GM18526 (cell line): Measurements from ENCODE around the gene UPP2.

Experiments
- POLR2A ChIP-seq: IDR thresholded peaks from 3 replicates; pipeline ENCODE4 v1.6.1; 2011; ENCODE audit not compliant: insufficient read length; ENCODE audit errors: extremely low read depth

Gene UPP2

DNA sequence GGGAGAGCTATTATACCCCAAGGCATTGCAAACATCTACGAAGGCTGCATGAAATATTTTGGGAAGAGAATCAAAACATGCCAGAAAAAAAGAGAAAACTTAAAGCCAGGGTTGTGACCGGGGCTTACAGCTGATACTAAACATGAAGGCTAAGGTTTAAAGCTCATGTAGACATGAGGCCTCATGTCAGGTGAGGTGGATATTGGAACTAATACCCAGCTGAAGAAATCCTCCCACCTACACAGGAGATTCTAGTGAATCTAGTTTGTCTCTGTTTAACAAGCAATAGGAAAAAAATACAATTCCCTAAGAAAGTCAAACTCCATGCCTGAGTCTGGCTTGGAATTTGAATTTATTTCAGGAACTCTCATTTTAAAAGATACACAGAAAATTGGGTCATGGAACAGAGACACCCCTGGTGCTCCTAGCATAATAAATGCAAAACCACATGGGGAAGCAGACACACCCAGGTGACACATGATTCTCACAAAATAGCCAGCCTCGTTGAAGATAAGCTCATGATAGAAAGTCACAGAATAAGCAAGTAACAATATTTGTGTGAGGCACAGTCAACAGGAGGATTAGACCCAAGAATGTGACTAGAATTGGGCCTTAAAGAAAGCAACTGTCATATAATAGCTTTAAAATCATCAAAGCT lies 42.2 kb downstream of the UPP2 start:
- no peak for TF ChIP-seq POLR2A

GRCh38 chr2:158144914-158145625 lies 43.4 kb downstream of the UPP2 start:
- TF ChIP-seq POLR2A, result no peak

DNA sequence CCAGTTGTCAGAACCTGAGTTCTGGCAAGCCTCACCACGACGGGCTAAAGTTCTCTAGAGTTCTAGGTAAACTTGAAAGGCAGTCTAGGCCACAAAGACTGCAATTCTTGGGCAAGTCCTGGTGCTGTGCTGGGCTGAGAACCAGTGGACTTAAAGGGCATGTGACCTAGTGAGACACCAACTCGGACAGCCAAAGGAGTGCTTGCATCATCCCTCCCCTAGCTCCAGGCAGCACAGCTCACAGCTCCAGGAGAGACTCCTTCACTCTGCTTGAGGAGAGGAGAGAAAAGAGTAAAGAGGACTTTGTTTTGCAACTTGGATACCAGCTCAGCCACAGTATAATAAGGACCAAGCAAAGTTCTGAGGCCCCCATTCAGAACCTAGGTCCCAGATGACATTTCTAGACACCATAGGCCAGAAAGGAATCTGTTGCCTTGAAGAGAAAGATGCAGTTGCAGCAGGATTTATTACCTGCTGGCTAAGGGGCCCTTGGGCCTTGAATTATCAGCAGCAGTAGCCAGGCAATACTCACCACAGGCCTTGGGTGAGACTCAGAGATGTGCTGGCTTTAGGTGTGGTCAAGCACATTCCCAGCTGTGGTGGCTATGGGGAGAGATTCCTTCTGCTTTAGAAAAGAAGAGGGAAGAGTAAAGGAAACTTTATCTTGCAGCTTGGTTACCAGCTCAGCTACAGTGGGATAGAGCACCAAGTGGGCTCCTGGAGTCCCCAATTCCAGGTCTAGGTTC lies 51.8 kb downstream of the UPP2 start:
- TF ChIP-seq POLR2A, result no peak

GRCh38 chr2:158154596-158154995 lies 52.9 kb downstream of the UPP2 start:
- no peak for TF ChIP-seq POLR2A

GRCh38 chr2:158172719-158173118 lies 71.0 kb downstream of the UPP2 start:
- no peak for TF ChIP-seq POLR2A

DNA sequence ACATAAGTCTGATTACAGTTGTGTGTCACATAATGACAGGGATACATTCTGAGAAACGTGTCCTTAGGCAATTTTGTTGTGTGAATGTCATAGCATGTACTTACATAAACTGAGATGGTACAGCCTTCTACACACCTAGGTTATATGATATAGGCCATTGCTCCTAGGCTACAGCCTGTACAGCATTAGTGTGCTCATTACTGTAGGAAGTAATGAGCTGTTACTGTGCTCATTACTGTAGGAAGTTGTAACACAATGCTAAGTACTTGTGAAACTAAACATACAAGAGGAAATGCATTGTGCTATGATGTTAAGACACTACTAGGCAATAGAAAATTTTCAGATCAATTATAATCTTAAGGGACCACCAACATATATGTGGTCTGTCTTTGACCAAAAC lies 72.8 kb downstream of the UPP2 start:
- TF ChIP-seq POLR2A, result no peak

GRCh38 chr2:158174956-158175355 lies 73.3 kb downstream of the UPP2 start:
- no peak for TF ChIP-seq POLR2A

DNA sequence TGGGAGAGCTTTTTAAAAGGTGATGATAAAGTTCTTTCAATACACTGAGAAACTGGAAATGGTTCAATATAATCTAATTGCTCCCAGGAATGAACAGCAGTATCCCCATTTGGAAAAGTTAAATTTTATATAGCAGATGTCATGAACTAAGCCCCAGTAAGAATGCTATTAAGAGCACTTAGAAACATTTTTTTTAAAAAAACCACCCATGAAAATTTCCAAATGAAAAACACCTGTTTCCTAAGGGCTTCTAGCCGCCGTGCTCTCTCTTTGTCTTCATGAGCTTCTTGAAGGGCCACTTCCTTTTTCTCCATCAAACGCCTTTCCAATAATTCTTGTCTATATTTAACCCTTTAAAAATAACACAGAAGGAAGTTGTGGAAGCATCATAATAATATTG lies 77.0 kb downstream of the UPP2 start:
- no peak for TF ChIP-seq POLR2A

DNA sequence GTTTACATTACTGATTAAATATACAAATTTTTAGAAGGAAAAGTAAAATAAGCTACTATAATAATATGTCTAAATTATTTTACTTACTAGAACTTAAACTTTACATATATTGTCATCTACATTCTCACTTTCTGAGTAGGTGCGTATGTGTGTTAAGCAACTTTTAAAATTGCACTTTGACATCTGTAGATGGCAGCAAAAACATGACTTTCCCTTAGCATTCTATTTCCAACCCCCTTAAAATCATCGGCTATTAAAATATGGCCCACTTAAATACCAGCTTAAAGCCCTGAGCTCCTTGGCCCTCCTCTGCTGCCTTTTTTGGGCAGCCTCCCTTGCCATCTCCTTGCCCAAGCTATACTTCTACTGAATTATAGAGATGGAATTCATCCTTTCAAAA lies 78.0 kb downstream of the UPP2 start:
- TF ChIP-seq POLR2A, result no peak

GRCh38 chr2:158181171-158181570 lies 79.5 kb downstream of the UPP2 start:
- TF ChIP-seq POLR2A, result no peak

DNA sequence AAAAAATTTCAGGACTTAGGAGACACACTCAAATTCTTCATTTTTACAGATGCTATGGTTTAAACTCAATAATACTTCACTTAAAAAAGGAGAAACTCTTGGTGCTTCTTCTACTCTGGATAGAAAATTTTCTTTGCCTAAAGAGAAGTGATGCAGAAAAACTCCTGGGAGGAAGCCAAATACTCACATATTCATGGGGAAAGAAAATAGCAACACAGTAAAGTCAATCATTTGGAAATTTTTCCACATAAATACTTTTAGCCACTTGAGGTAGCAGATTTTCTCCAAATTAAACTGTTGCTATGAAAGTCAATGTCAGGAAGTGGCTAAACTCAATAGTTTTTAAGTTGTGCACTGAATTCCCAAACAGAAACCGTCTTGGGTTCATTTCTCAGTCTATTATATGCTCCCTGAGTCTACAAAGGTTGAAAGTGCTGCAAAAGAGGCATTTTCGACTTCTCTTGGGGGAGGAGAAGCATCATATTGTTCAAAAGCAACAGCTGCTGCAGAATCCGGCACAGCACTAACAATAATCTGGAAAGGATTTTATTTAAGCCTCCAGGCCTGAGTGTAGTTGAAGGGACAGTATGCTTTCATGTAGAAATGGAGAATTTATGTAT lies 81.1 kb downstream of the UPP2 start:
- TF ChIP-seq POLR2A, result no peak

DNA sequence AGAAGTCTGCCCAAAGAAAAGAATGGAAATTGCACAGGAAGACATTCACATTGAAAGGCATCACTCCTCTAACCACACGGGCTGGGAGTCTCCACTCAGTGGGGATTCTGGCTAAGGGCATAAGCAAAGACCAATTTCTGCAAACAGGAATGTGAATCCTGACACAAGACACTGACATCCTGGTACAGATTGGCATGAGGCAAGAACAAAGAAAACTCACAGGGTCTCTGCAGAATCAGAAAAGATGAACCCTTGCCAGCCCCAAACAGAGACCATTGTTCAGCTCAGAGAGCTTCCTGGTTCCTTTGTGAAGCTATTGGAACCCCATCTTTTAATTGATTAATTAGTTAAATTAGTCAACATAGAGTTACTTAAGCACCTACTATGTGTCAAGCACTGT lies 82.3 kb downstream of the UPP2 start:
- TF ChIP-seq POLR2A, result no peak

GRCh38 chr2:158184556-158185343 lies 83.1 kb downstream of the UPP2 start:
- no peak for TF ChIP-seq POLR2A
